G401 (cell line): ENCODE data around the gene NID1. TPM values are rescaled to one million over a fixed set of nuclear protein-coding genes. Genes with fewer than 3 reads are reported as not detected.

Experiments used
- DNase-seq: peaks from one replicate; pipeline ENCODE4 v3.0.0-alpha.2; 2015; ENCODE audit warnings: low spot score
- in situ Hi-C: cut with HindIII; loops from 2 replicates; pipeline ENCODE4 v1.10.0; 2016; ENCODE audit warnings: low sequenced_read_pairs, mixed read lengths
- total RNA-seq: library from RNA; depleted of rRNA; stranded (reverse); fragments of >200 nt; shearing (Covaris generic); gene quantifications from 2 replicates; pipeline ENCODE4 v1.2.3, GENCODE V29; 2014

NID1 gene
- total RNA-seq, 1 experiment from 2014 or later = 27.2 TPM

DNA sequence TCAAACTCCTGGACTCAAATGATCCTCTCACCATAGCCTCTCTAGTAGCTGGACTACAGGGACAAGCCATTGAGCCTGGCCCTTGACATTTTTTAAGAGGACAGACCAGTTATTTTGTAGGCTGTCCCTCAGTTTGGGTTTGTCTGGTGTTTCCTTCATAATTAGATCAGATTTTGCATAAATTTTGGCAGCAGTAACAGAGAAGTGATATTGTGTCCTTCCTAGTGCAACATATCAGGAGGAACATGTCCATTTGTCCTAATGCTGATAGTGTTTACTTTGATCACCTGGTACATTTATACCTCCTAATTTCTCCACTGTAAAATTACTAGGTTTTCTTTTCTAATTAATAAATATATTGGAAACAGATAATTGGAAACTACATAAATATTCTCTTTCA is 5.9 kb upstream of the NID1 start:
- in situ Hi-C loops = no loop called here
- DNase-seq = no peak

DNA sequence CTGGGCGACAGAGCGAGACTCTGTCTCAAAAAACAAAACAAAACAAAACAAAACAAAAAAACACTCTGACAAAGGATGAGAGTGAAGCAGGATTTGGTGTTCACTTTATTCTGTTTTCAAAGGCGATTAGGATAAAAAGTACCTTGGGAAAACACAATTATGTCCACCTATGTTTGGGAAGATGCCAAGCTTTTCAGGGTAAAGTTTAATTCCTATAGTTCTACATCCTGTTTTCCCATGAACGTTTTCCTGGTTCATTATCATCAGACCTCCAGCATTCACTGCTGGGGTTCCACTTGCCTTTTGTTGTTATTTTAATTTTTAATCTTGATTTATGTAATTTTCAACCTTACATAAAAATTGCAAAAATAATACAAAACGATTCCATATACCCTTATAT is 4.9 kb upstream of the NID1 start:
- in situ Hi-C loops = no loop called here
- no peak for DNase-seq

DNA sequence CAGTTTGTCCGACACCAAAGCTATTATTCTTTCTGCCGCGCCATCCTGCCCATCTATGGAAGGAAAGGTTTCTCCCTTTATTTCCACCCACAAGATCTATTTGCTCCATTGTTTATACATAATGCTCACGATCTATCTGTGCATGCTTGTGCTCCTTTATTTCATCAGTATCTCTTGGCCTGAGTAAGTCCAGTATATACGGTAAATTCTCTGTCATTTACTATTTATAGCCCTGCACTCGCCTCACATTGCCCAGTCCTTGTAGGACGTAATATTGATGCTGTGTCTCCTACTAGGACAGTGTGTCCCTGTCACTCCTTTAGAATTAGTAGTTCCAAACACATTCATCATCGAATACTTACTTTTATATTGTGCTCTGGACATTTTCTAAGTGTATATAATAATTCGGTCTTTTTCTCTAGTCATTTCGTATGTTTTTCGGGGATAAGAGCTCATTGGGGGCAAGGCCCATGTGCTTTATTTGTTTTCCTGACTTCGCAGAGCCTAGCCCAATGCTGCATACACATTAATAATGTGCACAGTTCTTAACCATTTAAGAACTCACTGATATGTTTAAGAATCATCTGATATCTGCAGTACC is 3.1 kb upstream of the NID1 start:
- peak; percentile 59 for DNase-seq
- in situ Hi-C loops = no loop called here

DNA sequence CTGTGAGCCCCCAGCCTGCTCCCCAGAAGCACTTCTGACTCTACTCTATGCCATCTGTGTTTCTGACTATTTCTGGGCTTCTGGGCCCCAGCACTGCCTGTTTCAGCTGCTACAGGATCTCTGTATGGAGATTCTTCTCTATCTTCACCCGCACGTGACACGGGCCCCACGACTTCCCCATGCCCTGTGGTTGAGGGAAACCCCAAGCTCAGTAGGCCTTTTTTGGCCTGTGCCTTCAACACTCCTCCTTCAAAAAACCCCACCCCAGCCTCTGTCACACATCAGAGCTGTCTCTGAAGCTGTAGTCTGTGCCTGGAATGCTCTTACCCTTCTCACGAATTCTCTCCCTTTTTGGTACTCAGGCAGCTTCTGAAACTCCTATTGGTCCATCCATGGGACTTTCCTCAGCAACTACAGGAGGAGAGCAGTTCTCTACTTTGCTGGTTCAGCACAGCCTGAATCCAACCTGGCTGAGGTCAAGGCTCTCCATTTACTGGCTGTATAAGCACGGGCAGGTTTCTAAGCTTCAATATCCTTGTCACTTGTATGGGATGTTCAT is 2.0 kb upstream of the NID1 start:
- DNase-seq = peak; percentile 30
- in situ Hi-C loops = no loop called here

DNA sequence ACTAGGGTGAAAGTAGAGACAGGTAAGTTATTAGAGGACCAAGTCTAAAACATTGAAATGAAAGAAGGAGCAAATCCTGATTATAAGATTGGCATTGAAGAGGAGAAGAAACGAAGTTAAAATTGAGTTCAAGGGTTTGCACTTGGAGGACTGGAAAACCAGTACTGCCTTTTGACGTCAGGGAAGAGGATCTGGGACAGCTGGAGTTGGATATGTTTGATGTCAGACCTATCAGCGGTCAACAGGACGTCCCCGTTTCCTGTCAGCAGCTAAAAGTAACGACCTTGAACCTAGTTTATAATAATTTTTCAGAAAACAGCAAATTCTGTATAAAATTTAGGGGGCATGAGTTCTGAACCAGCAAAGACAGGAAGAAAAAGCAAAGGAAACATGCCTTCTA is 1.2 kb upstream of the NID1 start:
- no peak for DNase-seq
- in situ Hi-C loops = no loop called here

DNA sequence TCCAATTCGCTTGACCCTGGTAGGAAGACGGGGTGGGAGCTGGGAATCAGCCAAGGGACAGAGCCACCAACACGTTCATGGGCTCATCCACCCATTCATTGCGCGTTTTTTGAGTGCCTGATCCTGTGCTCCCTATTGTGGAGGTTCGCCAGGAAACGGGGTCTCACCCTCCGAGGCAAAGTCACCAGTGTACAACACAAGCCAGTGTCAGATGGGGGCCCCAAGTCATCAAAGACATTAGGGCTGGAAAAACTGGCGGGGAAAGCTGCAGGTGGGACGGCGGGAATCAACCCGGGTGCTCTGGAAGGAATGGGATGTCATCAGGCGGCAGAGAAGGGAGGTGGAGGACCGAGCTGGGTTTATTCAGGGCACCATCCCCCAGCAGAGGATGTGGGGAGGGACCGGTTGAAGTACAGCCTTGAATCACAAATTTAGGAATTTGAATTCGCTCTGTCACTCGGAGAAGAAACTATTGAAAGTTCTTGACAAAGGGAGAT is 667 bp upstream of the NID1 start:
- in situ Hi-C loops = no loop called here
- DNase-seq = no peak

DNA sequence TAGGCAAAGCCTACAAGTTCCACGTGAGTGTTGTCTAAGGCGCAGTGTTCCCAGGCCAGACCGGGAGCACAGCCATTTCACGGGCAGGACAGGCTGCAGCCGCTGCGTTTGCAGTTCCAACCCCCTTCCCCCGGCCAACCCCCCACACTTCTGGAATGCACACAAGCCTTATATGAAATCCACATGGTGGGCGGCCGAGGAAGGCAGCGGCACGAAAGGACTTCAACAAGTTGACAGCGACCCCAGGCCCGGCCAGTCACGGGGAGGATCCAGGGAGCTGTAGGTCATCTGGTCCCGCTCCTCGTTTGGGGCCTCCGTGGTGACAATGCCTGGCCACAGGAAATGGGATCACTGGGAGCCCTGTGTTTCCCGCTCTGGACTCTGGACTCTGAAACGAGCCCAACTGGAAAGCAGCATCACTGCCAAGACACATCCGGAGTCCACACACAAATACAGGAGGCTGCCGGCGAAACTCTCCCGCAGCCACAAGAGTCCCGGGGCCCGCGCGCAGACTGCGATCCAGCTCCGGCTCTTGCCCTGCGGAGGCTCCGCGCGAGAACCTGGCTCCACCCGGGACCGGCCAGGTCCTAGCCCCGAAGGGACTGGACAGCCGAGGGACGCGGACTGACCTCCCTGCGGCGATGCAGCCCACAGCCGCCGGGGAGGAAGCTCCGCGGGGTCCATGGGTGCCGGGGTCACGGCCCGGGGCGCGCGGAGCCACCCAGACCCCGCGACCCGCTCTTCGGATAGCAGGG is 794 bp downstream of the NID1 start:
- in situ Hi-C loops = no loop called here
- peak; percentile 45 for DNase-seq

DNA sequence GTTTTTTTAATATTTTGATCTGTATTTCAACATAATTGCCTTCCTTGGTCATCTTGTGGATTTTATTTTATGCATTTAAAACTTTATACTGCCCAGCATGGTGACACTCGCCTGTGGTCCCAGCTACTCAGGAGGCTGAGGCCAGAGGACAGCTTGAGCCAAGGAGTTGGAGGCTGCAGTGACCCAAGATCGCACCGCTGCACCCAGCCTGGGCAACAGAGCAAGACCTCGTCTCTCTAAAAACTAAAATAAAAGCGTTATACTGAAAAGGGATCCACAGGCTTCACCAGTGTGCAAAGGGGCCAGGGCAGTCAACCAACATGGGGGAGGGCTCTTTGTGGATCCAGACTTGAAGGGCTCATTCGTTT is 1.4 kb downstream of the NID1 start:
- DNase-seq = no peak
- in situ Hi-C loops = no loop called here

DNA sequence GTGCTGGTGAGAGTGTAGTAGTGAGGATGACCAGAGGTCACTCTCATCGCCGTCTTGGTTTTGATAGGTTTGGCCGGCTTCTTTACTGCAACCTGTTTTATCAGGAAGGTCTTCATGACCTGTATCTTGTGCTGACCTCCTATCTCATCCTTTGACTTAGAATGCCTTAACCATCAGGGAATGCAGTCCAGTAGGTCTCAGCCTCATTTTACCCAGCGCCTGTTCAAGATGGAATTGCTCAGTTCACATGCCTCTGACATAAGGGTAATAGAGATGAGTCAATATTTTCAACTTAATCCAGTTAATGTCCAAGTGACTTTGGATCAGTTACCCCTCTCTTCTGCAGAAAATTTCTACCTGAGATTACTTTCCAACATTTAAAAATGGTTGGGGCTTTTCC is 4.6 kb downstream of the NID1 start:
- DNase-seq = no peak
- in situ Hi-C loops = no loop called here

DNA sequence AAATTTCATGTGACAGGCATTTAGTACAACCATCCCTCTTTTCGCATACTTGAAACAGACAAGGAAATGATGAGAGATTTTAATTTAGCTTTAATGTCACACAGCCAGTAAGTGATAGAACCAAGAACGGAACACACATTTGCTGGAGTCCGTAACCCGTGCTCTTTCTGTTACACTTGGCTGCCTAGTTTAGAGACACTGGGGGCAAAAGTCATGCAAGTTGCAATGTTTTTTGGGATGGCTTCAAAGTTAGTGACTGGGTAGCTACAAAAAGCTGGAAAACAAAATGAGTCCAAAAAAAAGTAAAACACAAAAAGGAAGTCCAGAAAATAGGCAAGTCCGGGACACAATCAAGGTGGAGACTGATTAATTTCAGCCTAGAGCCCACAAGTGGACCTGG is 5.9 kb downstream of the NID1 start:
- in situ Hi-C loops = no loop called here
- DNase-seq = no peak

DNA sequence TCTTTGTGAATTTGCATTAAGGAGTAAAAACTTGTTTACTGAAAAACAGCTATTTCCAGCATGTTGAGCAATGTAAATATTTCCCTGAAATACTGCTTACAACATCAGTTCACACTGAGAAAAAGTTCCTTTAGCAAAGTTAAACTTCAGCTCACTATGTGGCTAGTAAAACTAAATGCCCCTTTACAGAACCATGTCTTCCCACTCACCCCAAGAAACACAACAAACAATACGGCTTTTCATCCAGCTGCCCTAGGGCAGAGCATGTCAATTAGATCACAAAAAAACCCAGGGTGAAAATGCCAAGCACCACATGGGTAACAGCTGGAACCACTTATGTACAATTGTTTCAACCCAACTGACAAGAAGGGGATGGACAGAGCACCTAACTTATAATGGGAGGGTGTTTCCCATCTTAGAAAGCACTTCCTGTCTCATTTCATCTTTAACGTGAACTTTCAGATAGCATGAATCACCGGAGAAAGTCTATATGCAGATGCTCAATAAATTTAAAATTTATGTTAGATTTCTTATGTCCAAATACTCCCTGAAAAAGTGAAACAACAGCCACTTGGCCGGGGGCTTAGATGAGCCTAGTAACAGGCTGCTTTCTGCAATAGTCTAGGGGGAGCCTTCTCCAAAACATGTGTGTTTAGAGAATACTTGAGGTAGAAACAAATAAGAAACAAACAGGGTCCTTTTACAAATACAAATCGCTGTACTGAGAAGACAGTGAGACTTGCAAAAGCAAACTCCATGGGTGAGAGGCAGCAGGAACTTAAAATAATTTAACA is 6.6 kb downstream of the NID1 start:
- DNase-seq = no peak
- in situ Hi-C loops = no loop called here

DNA sequence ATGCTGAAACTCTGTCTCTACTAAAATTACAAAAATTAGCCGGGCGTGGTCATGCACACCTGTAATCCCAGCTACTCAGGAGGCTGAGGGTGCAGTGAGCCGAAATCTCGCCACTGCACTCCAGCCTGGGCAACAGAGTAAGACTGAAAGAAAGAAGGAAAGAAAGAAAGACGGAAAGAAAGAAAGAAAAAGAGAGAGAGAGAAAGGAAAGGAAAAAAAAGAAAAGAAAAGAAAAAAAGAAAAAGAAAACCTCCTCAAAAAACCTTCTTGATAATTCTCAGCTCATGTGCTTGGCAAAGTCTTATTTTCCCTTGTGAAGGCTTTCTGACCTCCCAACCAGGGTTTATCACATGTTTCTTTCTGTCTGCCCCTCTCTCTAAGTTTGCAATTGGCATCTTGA is 7.3 kb downstream of the NID1 start:
- DNase-seq = no peak

DNA sequence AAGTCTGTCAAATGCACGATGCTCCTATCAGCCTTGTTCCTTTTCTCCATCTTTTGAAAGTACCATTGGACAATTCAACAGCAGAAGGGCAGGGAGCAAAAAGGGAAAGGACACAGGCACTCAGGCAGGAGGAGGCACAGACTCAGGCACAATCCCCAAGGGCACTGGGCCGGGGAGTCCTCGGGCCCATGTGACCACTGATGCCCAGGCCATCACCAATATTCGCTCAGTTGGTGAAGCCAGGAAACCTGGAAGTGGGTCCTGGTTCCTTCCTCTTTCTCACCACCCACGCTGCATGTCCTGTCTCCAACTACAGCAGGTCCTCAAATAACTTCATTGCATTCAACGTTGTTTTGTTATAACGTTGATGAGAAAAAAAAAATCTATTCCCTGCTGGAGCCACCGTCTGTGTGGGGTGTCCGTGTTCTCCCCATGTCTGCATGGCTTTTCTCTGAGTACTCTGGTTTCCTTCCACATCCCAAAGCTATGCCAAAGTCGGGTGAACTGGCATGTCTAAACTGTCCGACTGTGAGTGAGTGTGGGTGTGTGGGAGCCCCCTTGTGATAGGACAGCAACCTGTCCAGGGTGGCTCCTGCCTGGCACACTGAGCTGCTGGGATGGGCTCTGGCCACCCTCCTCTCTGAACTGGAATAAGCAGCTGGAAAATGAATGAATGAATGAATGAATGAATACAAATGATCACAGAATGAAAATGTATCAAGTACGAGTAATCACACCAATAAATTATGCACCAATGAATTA is 12.5 kb downstream of the NID1 start:
- in situ Hi-C loops = no loop called here
- no peak for DNase-seq

More for the DNA sequence above, 7.3 kb downstream of the NID1 start:
- in situ Hi-C loops = no loop called here

DNA sequence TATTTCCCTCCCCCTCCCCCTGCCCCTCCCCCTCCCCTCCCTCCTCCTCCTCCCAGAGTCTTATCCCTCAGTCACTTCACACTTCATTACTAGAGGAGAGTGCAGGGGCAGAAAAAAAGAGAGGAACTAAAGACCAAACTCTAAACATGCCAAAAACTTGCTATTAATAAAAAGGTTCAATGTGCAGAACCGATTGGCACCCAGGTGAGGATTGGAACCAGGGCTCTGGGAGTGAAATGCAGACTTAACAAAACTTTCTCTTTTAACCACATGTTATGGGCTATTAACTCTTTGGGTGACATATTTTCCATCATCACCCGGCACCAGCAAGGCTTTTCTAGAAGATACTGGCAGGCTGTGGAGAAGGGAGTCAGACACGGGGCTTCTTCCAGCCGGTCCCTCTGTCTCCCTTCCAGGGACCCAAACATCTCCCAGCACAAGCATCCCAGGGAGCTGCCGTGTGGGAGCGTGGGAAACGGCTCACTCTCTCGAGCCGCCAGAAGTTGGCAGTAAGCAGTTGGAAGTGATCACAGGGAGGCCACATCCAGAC is 13.6 kb downstream of the NID1 start:
- DNase-seq = no peak
- in situ Hi-C loops = no loop called here

DNA sequence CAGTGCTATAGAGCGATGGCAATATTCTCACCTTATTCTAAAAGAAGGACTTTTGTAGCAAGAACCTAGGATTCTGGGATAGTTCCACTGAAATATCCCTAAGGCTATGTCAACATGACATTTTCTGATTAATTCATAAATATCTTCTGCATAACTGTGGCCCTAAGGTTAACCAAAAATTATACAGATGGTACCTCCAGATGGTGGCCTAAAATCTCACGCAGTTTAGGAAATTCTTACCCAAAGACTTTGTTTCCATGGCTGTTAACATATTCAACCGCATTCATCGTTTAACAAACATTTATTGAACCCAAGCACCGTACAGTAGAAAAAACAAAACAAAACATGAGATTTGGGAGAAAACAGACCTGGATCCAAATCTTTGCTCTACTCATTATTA is 19.1 kb downstream of the NID1 start:
- in situ Hi-C loops = no loop called here
- DNase-seq = peak; percentile 55

DNA sequence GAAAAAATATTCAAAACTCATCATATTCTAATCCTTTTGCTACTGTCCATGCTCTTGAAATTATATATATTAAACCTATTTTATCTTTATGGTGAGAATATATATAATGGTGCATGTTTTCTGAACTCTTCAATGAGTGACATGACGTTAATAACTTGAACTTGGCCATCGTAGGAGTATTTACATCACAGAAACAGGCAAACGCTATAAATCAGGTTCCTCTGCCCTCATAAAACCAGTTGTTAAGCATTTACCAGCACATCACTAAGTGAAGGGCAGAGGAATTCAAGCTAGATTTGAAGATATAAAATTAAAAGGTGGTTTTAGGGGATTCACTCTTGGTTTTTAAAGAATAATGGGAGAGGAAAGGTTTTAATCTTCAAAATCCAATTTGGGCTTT is 20.5 kb downstream of the NID1 start:
- no peak for DNase-seq
- in situ Hi-C loops = no loop called here

DNA sequence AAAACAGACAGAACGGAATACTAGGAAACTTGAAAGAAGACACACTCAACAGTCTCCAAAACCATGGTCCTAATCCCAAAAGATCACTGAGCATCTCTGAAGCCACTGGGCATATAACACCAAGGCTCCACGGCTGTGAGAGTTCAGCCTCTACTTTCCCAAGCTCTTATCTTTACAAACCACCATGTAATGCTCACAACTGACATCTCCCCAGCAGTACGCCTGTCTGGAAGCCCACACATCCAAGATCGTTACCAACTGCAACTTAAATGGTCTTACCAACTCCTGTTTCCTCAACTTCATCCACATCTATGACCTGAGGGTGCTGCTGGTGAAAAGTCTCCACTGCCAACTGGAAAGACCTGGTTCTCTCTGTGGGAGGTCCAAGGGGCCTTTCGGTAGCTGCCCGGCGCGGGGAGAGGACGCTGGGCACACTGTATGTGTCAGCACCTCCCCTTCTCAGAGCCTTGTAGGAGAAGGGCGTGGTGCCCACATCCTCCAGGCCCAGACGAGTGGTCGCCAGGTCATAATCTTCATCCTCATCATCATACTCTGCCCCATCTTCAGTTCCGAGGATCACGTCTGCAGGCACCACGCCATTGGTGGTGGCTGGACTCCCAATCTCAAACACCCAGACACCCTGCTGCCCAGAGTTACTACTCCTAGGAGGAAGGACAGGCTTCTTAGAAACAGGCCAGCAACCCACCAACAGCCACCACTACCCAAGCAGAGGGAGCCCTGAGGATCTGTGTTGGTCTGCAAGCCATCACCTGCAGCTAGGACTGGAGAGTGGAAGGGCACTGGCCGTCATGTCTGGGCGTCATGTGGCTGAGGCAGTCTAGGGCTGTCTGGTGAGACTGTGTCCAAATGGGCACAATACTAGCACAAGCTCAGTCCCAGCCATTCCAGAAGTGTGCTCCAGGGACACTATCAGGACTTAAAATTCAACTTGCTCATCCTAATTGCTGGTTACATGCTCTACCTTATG is 23.0 kb downstream of the NID1 start:
- no peak for DNase-seq
- in situ Hi-C loops = no loop called here
